ENCODE data around the gene SH3RF3.

SH3RF3 gene

GRCh38 chr2:109139002-109139401 lies 10.0 kb downstream of the SH3RF3 start:
- no peak for TF ChIP-seq POLR2A (IDR thresholded peaks at IDR 0.05; ENCODE audit: low read length)
- no peak for TF ChIP-seq GATA1 (IDR thresholded peaks at IDR 0.05; ENCODE audit: low read depth, low read length)
- no peak for DNase-seq

- no peak for TF ChIP-seq POLR2A (IDR thresholded peaks at IDR 0.05; ENCODE audit: low read length)
- TF ChIP-seq GATA1 (IDR thresholded peaks at IDR 0.05; ENCODE audit: low read depth, low read length), result no peak
These were observed 10.9 kb downstream of the SH3RF3 start for GRCh38 chr2:109139865-109140396.

GRCh38 chr2:109141006-109141600 lies 12.1 kb downstream of the SH3RF3 start:
- TF ChIP-seq POLR2A (IDR thresholded peaks at IDR 0.05; ENCODE audit: low read length) (no peak), GATA1 (IDR thresholded peaks at IDR 0.05; ENCODE audit: low read depth, low read length) (no peak)
- DNase-seq, result no peak

More at GRCh38 chr2:109139865-109140396, 10.9 kb downstream of the SH3RF3 start:
- DNase-seq, result no peak

- no peak for TF ChIP-seq POLR2A (IDR thresholded peaks at IDR 0.05; ENCODE audit: low read length)
- no peak for TF ChIP-seq GATA1 (IDR thresholded peaks at IDR 0.05; ENCODE audit: low read depth, low read length)
These were observed 12.8 kb downstream of the SH3RF3 start for GRCh38 chr2:109141727-109142283.

DNA sequence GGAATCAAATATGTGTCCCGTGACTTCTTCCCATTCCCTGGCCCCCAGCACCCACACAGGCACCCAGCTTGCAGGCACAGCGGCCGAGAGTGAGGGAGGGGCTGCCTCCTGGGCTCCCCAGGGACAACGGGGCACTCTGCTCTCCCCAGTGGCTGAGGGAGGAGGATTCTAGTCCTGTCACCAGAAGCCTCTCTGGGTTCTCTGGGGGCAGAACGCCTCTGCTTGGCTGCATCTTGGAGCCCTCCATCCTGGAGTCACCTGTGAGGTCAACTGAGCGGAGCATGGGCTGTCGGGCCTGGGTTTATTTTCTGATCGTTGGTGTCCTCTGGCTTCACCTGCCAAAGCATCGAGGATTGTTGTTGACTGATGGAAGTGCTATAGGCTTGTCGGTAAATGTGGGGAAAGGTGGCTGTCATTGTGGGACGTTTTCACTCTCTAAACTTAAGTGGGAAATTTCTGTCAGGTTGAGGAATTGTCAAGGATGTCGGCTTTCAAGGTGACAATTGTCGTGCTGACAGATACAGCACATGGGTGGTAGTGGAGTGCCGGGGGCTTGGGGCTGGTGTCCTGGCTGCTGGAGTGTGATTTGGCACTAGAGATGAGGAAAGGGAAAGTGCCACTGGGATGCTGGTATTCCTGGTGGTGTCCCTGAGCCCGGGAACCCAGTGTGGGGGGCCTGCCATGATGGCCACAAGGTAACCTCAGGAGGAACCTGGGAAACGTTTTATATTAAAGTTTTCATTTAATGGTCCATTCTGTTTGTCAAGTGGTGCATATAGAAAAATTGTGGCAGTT lies 13.6 kb downstream of the SH3RF3 start:
- TF ChIP-seq POLR2A (IDR thresholded peaks at IDR 0.05; ENCODE audit: low read length) (no peak), GATA1 (IDR thresholded peaks at IDR 0.05; ENCODE audit: low read depth, low read length) (no peak)
- no peak for DNase-seq

More at GRCh38 chr2:109141727-109142283, 12.8 kb downstream of the SH3RF3 start:
- DNase-seq, result no peak

DNA sequence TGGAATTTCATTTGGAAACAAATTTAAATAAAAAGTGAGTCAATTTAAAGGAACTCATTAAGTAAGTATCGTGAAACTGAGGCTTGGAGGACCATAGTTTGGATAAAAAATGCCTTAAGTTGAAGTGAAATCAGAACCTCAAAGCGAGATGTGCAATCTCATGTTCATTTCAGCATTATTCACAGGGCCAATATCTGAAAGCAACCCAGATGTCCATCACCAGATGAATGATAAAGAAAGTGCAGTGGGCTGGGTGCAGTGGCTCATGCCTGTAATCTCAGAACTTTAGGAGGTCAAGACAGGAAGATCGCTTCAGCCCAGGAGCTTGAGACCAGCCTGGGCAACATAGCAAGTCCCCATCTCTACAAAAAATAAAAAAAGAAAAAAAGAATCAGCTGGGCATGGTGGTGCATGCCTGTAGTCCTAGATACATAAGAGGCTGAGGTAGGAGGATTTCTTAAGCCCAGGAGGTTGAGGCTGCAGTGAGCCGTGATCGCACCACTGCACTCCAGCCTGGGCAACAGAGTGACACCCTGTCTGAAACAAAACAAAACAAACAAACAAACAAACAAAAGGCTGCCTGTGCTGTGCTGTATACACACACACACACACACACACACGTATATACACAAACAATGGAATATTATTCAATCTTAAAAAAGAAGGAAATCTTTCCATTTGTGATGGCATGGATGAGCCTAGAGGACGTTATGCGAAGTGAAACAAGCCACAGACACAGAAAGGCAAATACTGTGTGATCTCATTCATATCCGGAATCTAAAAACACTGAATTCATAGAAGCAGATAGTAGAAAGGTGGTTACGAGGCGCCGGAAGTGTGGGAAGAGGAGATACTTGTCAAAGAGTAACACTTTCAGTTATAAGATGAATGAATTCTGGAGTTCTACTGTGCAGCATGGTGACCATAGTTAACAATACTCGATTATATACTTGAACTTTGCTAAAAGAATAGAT lies 14.5 kb downstream of the SH3RF3 start:
- no peak for TF ChIP-seq POLR2A (IDR thresholded peaks at IDR 0.05; ENCODE audit: low read length)
- TF ChIP-seq GATA1 (IDR thresholded peaks at IDR 0.05; ENCODE audit: low read depth, low read length), result no peak
- DNase-seq, result no peak

DNA sequence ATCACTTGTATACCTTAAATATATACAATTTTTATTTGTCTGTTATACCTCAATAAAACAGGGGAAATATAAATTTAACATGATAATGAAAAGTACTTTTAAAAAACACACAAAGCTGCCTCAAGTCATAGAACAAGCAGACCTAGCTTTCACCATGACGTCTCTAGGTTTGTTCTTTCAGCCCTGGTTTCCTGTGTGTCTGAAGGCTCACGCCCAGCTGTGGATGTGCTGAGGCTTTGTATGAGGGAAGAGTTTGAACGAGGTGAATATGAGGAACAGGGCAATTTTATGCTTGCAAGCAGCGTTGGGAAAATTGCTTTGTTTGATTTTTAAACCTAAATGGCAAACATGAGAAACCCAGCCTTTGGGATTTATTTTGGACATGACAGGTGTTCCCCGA lies 15.3 kb downstream of the SH3RF3 start:
- no peak for DNase-seq
- no peak for TF ChIP-seq GATA1 (IDR thresholded peaks at IDR 0.05; ENCODE audit: low read depth, low read length)

DNA sequence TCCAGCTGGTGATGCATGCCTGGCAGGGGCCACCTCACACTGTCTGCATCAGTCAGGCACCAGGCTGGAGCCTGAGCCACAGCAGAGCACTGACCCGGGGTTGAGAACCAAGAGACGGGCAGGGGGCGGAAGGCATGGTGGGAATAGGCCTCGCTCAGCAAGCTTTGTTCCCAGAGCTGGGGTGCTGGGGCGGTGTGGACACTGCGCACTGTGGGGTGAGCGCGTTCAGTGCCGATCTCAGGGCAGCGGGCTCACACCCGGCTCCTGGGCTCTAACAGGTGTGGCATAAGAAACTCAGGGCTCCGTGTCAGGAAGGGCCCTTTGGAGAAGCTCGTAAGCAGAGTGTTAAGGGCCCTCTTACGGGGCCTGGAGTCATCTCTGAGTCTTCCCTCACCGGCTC lies 15.7 kb downstream of the SH3RF3 start:
- no peak for DNase-seq
- TF ChIP-seq GATA1 (IDR thresholded peaks at IDR 0.05; ENCODE audit: low read depth, low read length) (no peak), POLR2A (IDR thresholded peaks at IDR 0.05; ENCODE audit: low read length) (no peak)

- no peak for TF ChIP-seq GATA1 (IDR thresholded peaks at IDR 0.05; ENCODE audit: low read depth, low read length)
- TF ChIP-seq POLR2A (IDR thresholded peaks at IDR 0.05; ENCODE audit: low read length), result no peak
- no peak for DNase-seq
These were observed 16.3 kb downstream of the SH3RF3 start for GRCh38 chr2:109145286-109145685.

- no peak for DNase-seq
- TF ChIP-seq GATA1 (IDR thresholded peaks at IDR 0.05; ENCODE audit: low read depth, low read length) (no peak), POLR2A (IDR thresholded peaks at IDR 0.05; ENCODE audit: low read length) (no peak)
These were observed 18.4 kb downstream of the SH3RF3 start for GRCh38 chr2:109147405-109147804.

- TF ChIP-seq POLR2A (IDR thresholded peaks at IDR 0.05; ENCODE audit: low read length), result no peak
- no peak for TF ChIP-seq GATA1 (IDR thresholded peaks at IDR 0.05; ENCODE audit: low read depth, low read length)
These were observed 19.2 kb downstream of the SH3RF3 start for GRCh38 chr2:109148117-109148746.

GRCh38 chr2:109148991-109149645 lies 20.1 kb downstream of the SH3RF3 start:
- TF ChIP-seq GATA1 (IDR thresholded peaks at IDR 0.05; ENCODE audit: low read depth, low read length), result no peak
- TF ChIP-seq POLR2A (IDR thresholded peaks at IDR 0.05; ENCODE audit: low read length), result no peak
- no peak for DNase-seq

More at GRCh38 chr2:109148117-109148746, 19.2 kb downstream of the SH3RF3 start:
- no peak for DNase-seq
